ENCODE data around the gene MTA3.

Gene MTA3

GRCh38 chr2:42736598-42737322 lies 168.3 kb downstream of the MTA3 start:
- no peaks in the 10 kb centered on the region for H3K27me3 ChIP-seq (ENCODE audit: control insufficient read depth, insufficient read depth, low read length)
- no peak overlapping the region for H3K27ac ChIP-seq
- no peaks in the 10 kb centered on the region for H3K4me1 ChIP-seq
- TF ChIP-seq CTCF (IDR thresholded peaks at IDR 0.05) = no peak
- no peak overlapping the region for H2AFZ ChIP-seq
- H3K4me2 ChIP-seq (ENCODE audit: low read length) = no peak overlapping the region
- H3K79me2 ChIP-seq = no peaks in the 10 kb centered on the region
- no peaks in the 10 kb centered on the region for H3K9me3 ChIP-seq (ENCODE audit: control insufficient read depth, low read length)
- no peak overlapping the region for H3K4me3 ChIP-seq (ENCODE audit: low read depth, low read length)
- H3K36me3 ChIP-seq (ENCODE audit: control insufficient read depth, insufficient read depth, low read length) = no peaks in the 10 kb centered on the region
- no peak overlapping the region for H3K9ac ChIP-seq

- no peak overlapping the region for H3K9ac ChIP-seq
- H3K4me2 ChIP-seq (ENCODE audit: low read length) = no peak overlapping the region
- no peaks in the 10 kb centered on the region for H3K36me3 ChIP-seq (ENCODE audit: control insufficient read depth, insufficient read depth, low read length)
- no peaks in the 10 kb centered on the region for H3K79me2 ChIP-seq
- H3K4me1 ChIP-seq = no peaks in the 10 kb centered on the region
- no peak overlapping the region for H3K27ac ChIP-seq
- no peak overlapping the region for H3K4me3 ChIP-seq (ENCODE audit: low read depth, low read length)
- H2AFZ ChIP-seq = no peak overlapping the region
- TF ChIP-seq CTCF (IDR thresholded peaks at IDR 0.05) = no peak
- no peaks in the 10 kb centered on the region for H3K27me3 ChIP-seq (ENCODE audit: control insufficient read depth, insufficient read depth, low read length)
- no peaks in the 10 kb centered on the region for H3K9me3 ChIP-seq (ENCODE audit: control insufficient read depth, low read length)
Measured at GRCh38 chr2:42741140-42741539, 172.7 kb downstream of the MTA3 start.

GRCh38 chr2:42742740-42743658 lies 174.6 kb downstream of the MTA3 start:
- Histone ChIP-seq H3K27me3 (ENCODE audit: control insufficient read depth, insufficient read depth, low read length) (no peaks in the 10 kb centered on the region), H3K4me1 (no peaks in the 10 kb centered on the region), H3K4me2 (ENCODE audit: low read length) (no peak overlapping the region), H3K27ac (no peak overlapping the region), H3K79me2 (no peaks in the 10 kb centered on the region), H3K36me3 (ENCODE audit: control insufficient read depth, insufficient read depth, low read length) (no peaks in the 10 kb centered on the region), H3K4me3 (ENCODE audit: low read depth, low read length) (no peak overlapping the region), H3K9me3 (ENCODE audit: control insufficient read depth, low read length) (no peaks in the 10 kb centered on the region), H2AFZ (no peak overlapping the region), H3K9ac (no peak overlapping the region)
- no peak for TF ChIP-seq CTCF (IDR thresholded peaks at IDR 0.05)

- no peak for TF ChIP-seq CTCF (IDR thresholded peaks at IDR 0.05)
- H3K79me2 ChIP-seq = no peaks in the 10 kb centered on the region
- no peaks in the 10 kb centered on the region for H3K9me3 ChIP-seq (ENCODE audit: control insufficient read depth, low read length)
- no peak overlapping the region for H3K4me3 ChIP-seq (ENCODE audit: low read depth, low read length)
- H3K9ac ChIP-seq = no peak overlapping the region
- no peaks in the 10 kb centered on the region for H3K4me1 ChIP-seq
- H3K4me2 ChIP-seq (ENCODE audit: low read length) = no peak overlapping the region
- H3K36me3 ChIP-seq (ENCODE audit: control insufficient read depth, insufficient read depth, low read length) = no peaks in the 10 kb centered on the region
- H3K27me3 ChIP-seq (ENCODE audit: control insufficient read depth, insufficient read depth, low read length) = no peaks in the 10 kb centered on the region
- no peak overlapping the region for H2AFZ ChIP-seq
- H3K27ac ChIP-seq = no peak overlapping the region
Measured at GRCh38 chr2:42743659-42743990, 175.2 kb downstream of the MTA3 start.

Data from parathyroid adenoma (tissue), 2 donors.